ENCODE measurements around the gene CCDC102A.
"Not testable (repeated sequence)": the region's sequence is repeated elsewhere in the genome, so short reads cannot be mapped to it uniquely, and the experiment has no call there.

The CCDC102A gene

DNA sequence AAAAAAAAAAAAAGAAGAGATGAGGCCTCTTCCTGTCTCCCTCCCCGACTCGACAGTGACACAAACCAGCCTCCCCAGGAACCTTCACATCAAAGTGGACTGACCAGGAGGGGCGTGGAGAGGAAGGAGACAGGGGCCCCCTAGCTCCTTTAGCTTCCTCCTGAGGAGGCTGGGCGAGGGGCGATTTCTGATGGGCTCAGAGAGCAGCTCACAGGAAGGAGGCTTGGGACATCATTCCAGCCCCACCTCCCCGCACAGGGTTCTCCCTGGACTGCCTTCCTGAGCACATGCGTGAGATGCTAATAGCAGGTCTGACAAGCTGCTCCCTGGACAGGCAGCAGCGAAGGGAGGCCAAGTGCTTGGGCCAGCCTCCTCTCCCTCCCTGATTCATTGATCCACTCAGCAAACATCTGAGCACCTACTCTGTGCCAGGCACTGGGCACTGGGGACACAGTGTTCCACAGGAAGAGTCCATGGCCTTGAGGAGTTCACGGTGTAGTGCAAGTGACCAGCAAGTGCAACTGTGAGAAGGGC, 35.7 kb downstream of the CCDC102A start:
- DNase-seq (ENCODE audit: low read depth), result no peak

DNA sequence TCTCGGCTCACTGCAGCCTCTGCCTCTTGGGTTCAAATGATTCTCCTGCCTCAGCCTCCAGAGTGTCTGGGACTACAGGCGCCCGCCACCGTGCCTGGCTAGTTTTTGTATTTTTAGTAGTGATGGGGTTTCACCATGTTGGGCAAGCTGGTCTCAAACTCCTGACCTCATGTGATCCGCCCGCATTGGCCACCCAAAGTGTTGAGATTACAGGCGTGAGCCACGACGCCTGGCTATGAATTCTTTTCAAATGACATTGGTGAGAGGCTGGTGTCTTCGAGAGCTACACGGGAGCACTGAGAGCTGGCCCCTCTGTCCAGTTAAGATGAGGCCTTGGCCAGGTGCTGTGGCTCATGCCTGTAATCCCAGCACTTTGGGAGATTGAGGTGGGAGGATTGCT, 36.4 kb downstream of the CCDC102A start:
- DNase-seq (ENCODE audit: low read depth), result not testable (repeated sequence)

DNA sequence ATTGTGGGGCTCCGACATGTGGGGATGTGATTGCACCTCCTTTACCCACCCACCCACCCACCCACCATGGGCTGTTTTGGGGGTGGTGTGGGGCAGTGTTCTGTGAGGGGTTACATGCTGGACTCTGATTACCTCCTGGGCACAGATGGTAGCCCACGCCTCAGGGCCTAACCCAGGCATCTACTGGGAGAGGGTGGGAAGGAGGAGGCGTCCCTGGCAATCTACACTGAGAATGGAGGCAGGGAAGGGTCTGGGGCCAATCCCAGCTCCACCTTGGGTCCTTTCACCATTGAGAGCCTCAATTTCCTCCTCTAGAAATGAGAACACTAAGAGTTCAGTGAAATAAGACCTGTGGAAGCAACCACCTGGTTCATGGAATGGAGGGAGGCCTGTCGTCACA, 38.3 kb downstream of the CCDC102A start:
- no peak for DNase-seq (ENCODE audit: low read depth)

DNA sequence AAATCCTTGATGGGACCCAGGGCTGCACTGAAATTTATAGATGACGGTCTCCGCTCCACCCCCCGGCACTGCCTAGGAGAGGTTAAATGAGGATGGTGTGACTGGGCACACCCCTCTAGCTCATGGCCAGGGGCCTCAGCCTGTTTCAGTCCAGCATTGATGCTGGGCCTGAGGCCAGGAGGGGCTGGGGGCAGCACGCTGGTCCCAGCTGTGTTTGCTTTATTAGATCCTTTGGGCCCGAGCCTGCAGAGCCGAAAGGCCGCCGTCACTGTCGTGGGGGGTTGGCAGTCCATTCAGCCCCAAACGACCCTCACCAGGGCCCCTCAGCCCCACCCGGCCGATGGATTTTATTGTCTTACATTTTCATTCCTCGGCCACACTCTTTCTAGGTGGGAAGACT, 39.2 kb downstream of the CCDC102A start:
- DNase-seq (ENCODE audit: low read depth), result no peak

DNA sequence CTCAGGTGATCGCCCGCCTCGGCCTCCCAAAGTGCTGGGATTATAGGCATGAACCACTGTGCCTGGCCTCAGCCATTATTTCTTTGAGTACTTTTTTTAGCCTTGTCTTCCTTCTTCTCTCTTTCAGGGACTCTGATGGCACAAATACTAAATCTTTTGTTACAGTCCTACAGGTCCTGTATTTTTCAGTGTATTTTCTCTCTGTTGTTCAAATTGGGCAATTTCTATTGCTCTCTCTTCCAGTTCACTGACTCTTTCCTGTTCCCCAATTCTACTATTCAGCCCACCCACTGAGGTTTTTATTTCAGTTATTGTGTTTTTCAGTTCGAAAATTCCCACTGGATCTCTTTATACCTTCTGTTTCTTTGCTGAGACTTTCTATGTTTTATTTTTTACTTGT, 42.6 kb downstream of the CCDC102A start:
- no peak for DNase-seq (ENCODE audit: low read depth)

DNA sequence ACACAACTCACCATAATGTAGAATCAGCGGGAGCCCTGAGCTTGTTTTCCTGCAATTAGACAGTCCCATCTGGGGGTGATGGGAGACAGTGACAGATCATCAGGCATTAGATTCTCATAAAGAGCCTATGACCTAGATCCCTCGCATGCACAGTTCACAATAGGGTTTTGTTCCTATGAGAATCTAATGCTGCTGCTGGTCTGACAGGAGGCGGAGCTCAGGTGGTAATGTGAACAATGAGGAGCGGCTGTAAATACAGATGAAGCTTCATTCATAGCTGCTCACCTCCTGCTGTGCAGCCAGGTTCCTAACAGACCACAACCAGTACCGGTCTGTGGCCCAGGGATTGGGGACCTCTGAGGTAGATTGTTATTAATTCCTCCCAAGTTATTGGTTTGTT, 47.1 kb downstream of the CCDC102A start:
- DNase-seq (ENCODE audit: low read depth), result no peak

DNA sequence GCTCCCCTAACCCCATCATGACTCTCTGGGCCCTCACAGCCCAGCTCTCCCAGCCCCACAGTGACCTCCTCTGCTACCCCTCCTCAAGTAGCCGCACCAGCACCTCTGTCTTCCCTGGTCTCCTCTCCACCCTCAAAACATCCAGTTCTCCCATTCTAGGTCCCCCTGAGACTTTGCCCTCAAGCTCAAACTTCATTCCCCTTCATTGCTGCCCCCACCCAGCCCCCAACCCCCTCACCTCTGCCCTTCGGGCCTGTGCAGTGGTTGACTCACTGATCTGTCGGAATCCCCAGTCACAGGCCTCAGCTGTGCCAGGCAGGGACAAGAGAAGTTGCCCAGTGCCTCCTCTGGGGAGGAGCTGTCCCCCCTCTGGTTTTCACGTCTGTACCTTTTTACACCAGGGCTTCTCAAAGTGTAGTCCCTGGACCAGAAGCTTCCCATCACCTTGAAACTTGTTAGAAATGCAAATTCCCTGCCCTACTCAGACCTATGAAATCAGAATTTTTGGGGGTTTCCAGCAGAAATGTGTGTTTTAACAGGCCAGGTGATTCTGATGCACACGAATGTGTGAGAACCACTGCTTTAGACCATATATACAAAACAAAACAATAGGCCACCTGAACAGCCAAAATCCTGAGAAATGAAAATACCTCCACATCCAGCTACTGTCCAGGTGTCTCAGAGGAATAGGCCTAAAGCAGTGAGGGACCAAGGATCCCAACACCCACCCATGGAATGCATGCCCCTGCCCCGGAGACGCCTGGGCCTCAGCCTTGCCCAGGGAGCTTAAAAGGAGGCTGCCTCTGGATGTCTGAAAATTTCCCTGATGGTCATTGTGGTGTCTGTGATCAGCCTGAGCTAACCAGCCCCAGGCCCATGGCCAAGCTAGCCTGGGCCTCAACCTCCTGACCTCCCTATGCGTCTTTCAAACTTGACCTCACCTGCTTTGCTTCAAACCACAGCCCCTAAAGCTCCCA, 49.2 kb downstream of the CCDC102A start:
- no peak for DNase-seq (ENCODE audit: low read depth)

DNA sequence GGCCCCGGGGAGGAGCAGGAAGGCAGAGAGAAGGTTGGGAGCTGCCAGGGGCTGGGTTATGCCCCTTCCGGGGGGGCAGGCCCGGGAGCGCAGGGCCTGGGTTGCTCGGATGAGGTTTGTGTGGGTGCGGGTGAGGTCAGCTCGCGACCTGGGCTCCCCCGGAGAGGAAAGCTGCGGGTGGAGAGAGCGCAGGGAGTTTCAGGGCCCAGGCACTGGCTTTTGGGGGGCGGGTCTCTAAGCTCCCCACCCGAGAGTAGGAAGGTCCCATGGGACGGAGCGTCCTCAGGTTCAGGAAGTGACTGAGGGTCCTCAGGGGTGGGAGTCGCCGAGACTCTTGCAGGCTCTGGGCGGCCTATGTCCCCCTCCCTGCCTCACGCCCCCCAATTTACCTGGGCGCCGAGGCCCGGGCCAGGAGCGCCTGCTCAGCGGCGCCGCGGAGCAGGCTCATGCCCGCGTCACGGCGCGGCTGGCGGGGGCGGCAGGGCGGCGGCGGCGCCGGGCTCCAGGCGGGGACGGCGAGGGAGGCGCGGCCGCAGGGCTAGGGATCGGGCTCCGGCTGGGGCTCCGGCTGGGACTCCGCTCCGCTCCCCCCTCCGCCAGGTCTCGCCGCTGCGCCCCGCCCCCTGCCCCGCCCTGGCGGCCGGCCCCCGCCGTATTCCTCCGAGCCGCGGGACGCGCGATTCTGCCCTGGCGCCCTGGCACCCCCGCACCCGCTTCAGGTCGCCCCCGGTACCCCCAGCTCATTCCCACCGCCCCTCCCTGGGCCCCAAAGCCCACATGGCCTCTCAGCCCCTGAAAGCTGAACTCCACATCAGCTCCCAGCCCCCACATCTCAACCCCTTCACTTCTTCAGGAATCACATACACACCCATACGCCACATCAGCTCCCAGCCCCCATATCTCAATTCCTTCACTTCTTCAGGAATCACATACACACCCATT, 50.2 kb downstream of the CCDC102A start, which contains the start of gene DOK4:
Gene DOK4, minus strand, starts transcription at position 578 of the 942 bp plus-strand sequence. CDS start 6,986 bp downstream, outside the sequence.
- peak; percentile 45 for DNase-seq (ENCODE audit: low read depth)

DNA sequence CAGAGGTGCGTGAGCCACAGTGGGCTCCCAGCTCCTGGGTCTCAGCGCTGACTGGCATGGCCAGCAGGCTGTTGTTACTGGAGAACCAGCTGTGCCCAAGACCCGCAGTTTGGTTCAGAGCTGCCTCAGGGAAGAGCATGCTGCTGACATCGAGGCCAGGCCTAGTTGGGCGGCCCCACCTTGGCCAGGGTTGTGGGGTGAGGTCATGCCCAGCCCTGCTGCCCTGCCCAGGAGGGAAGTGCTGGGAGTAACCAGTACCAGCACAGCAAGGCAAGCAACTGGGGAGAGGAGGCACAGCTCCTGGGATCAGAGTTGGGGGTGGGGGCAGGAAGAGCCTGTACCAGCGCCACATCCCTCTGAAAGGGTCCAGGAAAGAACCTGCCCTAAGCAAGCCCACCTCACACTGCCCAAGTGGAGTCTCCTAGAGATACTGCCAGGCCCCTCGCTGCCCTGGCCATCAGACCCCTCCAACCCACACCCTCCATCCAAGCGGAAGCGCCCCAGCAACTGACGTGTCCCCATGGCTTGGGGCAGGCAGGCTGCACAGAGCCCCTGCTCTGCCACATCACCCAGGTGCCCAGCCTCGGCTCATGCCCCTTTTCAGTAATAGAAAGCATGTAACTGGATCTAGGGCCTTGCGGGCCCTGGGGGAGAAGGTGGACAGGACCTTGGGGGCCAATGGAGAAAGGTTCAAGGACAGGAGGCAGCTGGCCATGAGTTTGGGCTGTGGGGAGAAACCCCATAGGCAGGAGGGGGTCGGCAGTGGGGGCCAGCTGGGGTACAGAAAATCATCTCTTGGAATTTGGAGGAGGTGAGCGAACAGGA, 51.1 kb downstream of the CCDC102A start:
- DNase-seq (ENCODE audit: low read depth), result no peak

DNA sequence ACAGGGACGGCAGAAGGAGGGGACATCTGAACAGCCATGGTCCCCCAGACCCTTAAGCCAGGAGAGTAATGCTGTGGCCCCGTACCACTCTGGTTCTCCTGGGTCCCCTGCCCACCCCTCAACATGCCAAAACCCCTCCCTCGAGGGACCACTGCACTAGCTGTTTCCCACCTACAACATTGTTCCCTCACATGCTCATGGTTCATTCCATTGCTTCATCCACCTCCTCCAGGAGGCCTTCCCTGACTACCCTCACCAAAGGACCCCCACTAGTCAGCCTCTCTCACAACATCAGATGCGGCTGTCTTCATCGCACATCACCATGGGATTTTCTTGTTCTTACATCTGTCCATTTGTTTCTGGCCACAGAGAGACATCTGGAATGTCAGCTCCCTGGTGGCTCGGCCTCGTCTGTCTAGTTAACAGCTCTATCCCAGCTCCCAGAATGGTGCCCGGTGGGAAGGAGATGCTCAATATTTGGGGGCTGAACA, 51.8 kb downstream of the CCDC102A start:
- DNase-seq (ENCODE audit: low read depth), result no peak

DNA sequence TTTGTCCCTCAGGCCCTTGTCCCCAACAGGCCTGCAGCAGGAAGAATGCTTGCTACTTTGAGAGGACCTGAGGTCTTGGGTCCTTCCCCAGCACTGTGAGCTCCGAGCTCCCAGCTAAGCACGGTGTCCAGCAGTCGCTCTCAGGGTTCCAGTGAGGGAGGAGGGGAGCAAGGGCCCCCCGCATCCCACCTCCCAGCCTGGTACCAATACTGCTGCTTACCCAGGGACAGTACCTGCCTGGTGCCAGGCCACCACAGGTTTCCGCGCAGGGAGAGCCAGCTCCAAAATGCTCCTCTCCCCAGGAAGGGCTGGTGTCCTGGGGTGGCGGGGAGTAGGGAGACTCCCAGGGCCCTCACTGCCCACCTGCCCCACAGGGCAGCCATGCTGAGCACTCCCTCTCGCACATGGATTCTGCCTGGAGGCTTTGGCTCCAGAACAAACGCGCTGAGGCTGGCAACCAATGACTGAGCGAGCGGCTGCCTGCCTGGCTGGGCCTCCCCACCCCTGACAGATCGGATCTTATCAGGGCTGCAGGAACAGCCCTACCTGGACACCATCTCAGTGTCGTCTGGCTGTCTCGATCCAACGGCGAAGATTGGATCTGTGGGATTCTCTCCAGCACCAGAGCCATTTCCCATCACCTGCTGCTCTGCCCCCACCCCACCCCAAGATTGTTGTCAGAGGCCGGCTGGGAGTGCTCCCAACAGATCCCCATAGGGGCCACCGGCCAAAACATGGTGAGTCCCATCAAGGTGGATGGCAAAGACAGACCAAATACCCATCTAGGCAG, 52.5 kb downstream of the CCDC102A start:
- DNase-seq (ENCODE audit: low read depth), result no peak

DNA sequence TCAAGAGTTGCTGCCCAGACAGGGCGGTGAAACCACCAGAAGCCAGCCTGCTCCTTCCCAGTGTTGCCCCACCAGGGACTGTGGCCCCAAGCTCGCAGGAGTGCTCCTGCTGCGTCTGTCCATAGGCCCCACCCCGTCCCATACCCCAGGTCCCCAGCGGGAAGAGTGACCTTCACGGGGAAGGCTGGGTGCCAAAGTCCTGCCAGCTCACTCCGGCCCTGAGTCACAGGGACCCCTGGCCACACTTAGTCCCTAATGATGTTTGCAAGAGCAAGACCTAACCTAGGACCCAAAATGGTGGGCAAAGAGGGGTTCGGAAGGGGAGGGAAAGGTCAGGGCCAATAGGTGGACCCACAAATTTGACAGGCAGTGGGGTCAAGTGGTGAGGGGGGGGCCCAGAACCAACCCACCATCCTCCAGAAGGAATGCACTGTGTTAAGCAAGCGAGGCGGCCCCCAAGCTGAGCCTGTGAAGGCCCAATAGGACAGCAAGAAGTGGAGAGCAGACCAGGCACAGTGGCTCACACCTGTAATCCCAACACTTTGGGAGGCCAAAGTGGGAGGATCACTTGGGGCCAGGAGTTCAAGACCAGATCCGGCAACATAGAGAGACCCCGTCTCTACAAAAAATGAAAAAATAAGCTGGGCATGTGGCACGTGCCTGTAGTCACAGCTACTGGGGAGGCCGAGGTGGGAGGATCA, 53.4 kb downstream of the CCDC102A start:
- no peak for DNase-seq (ENCODE audit: low read depth)

DNA sequence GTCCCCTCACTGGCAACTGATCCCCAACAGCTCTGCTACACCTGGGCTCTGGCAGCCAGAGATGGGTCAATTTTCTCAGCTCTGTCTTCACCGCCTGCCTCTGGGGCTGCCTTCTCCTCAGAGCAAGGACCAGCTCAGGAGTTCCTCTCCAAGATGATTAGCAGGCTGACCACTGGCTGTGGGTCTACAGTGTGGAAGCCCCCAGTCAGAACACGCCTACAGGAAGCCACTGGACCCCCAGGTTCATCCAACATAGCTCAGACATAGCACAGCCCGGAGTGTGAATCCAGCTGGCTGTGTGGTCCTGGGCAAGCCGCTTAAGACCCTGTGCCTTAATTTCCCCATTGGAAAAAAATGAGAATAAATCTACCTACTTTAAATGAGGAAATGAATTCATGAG, 55.0 kb downstream of the CCDC102A start:
- no peak for DNase-seq (ENCODE audit: low read depth)

DNA sequence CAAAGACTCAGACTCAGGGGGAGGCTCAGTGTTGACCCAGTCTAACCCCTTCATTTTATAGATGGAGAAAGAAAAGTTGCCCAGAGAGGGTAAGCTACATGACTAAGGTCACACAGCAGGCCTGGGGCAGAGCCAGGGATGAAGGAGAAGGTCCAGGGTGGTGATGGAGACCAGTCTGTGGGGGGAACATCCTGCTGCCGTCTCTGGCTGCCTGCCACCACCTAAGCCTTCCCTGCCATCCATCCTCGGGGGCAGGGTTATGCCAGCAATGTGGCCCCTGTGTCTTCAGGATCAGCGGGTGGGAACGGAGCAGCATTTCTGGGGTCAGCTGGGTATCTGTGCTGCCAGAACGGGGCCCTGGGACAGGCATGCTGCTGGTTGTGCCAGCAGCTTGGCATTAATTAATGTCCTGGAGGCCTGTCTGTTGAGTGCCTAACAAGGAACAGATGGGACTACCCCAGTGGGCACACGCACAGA, 55.6 kb downstream of the CCDC102A start:
- no peak for DNase-seq (ENCODE audit: low read depth)

DNA sequence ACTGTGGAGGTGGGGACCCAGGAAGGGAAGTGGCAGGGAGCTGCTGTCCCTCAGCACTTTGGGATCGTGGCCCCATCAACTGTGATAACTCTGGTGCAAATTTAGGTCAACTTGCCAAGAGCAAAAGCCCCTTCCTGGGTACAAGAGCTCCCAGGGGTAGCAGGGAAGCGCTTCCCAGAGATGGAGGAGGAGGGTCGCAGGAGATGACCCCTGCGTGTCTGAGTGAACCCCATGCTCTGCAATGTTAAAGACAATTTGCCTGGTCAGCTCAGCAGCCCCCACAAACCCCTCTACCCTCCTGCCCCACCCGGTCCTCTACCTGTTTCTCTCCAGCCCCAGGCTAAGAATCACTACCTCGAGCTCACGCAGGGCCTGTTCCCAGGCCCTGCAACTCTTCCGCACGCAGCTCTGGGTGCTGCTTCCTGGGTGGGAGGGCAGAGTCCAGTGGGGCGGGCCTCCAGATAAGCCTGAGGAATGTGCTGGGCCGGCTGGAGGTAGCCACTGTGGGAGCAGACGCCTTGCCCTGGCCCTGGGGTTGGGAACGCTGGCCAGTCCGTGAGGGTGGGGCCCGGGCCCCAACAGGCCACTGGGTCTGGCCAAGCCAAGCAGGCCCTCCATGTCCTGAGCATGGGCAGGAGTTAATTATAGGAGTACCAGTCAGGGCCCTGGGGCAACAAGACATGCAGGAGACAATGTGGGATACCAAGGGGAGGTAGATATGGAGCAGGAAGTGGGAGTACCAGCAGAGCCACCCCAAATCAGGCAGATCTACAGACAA, 56.2 kb downstream of the CCDC102A start:
- no peak for DNase-seq (ENCODE audit: low read depth)

DNA sequence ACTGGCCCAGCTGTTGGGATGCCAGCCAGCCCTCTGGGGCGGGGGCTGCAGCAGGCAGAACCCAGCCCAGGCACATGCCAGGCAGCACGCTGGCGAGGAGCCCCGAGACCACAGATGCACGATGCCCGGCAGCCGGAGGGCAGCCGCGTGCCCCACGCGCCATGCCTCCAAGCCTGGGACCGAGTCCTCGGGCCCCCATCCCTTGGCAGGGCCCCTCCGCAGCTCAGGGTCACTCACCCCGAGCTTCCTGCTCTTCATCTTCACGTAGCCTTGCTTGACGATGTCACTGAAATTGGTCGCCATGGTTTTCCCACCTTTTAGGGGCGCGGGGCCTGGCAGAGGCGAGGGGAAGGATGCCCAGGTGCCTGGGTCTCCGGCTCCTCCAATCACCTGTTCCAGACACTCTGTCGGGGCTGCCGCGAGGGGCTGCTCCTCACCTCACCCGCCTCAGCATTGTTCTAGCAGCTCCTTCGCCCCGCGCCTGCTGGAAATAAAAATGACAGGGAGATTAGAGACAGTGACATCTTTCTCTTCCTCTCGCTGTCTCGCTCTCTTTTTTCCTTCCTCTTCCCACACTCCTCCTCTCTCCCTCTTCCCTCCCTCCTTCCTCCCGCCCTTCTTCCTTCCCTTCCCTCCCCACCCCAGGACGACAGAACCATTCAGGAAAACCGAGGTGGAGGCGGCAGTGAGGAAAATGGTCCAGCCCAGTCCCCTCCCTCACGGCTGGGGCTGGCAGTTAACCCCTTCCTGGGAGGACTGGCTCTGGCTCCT, 57.0 kb downstream of the CCDC102A start:
- peak; percentile 65 for DNase-seq (ENCODE audit: low read depth)

DNA sequence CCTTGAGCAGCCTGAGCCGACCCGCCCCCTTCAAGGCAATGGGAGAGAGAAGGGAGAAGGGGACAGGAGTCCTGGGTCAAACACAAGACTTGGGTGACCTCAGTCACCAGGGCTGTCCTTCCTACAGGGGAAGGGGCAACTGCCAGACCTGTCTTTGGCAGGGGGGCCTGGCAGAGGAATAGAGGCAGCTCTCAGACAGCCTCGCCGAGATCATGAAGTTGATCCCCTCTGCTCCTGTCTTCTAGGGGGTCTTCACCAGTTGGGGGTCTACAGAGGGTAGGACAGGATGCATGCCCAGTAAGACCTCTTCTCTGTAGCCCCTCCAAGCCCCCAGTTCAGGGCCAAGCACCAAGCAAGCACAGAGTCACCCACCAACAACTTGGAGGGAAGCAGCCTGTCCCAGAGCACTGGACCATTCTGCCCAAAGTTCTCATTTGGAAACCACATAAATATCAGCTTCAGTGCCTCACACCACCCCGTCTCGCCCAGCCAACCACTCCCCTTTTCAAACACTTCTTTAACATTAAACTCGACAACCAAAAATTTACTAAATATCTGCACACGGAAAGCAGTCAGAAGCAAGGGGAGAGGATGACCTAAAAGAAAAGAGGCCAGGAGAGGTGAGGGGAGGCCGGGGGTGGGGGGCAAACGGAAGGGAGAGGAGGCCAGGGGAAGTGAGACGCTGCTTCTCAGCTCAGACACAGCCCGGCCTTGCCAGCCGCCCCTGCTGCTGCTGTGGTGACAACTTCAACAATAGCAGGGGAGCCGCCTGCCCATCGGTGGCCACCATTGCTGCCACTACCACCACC, 57.8 kb downstream of the CCDC102A start:
- no peak for DNase-seq (ENCODE audit: low read depth)

All from stromal cell of bone marrow (primary cell).